ENCODE results near the gene RIPK3. TPM values are rescaled to one million over a fixed set of nuclear protein-coding genes. Genes with fewer than 3 reads are reported as not detected.
"Not testable (repeated sequence)": the region's sequence is repeated elsewhere in the genome, so short reads cannot be mapped to it uniquely, and the experiment has no call there.

RIPK3 gene
- total RNA-seq: 14.3 and 14.5 TPM in 2 replicates

DNA sequence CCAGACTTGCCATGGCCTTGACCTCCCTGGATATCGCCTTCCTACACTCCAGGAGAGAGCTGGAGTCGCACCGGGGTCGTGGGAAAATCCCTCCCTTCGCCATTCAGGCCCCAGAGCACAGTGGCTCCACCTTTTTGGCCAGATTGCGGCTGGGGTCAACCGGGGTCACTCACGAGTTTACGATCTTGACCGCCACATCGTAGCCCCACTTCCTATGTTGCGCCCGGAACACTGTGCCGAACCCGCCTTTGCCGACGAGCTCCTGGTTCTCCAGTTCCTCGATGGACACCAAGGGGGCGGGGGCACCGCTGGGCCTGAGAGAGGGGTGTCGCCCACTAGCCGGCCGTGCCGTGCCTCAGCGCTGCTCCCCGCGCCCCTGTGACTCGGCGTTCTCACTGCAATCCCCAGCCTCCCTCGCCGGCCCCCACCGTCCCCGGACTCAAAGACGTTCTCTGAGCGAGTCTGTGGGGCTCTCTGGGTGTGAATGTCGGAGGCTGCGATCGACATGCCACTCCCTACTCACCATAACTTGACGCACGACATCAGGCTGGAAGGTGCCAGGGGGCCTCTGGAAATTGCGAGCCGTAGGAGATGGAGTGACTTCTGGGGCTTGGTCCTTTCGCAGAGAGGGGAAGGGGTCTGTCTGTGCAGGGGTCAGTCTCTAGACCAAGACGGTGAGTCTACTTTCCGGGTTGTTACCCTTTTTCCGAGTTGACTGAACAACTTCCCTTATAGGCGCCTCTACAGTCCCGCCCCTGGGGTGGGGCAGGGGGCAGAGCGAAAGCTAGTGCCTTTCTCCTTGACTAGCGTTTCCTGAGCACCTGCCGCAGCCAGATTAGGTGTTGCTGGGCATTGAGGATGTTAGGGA is at the start of gene RIPK3:
TSS of gene RIPK3 (minus strand) at position 708 of the 868 bp plus-strand sequence. CDS start at position 543, 165 bp downstream.
- H3K9me3 Mint-ChIP-seq: no peaks in the 10 kb centered on the region
- peaks cover 30% of the 10 kb centered on the region for H3K4me1 Mint-ChIP-seq (ENCODE audit: low read depth)
- H3K4me3 Mint-ChIP-seq: peak within 1 kb of the TSS; percentile 91
- H3K27me3 Mint-ChIP-seq (ENCODE audit: insufficient read depth): peaks cover 16% of the 10 kb centered on the region
- H3K36me3 Mint-ChIP-seq (ENCODE audit: low read depth): peaks cover 28% of the 10 kb centered on the region
- intact Hi-C loops (cut with micrococcal nuclease): loop anchor here (10.0 kb wide), 1 partner anchor 335 kb away; no protein-coding TSS in a partner anchor
- peak within 1 kb of the TSS; percentile 77 for H3K27ac Mint-ChIP-seq
- DNase-seq (ENCODE audit: low spot score): peak; percentile 67

GRCh38 chr14:24389226-24389848 is 49.5 kb upstream of the RIPK3 start:
- peaks cover 22% of the 10 kb centered on the region for H3K27me3 Mint-ChIP-seq (ENCODE audit: insufficient read depth)
- no peaks in the 10 kb centered on the region for H3K4me1 Mint-ChIP-seq (ENCODE audit: low read depth)
- H3K9me3 Mint-ChIP-seq: no peaks in the 10 kb centered on the region
- intact Hi-C loops (cut with micrococcal nuclease): no loop called here
- H3K4me3 Mint-ChIP-seq: no peak overlapping the region
- H3K36me3 Mint-ChIP-seq (ENCODE audit: low read depth): no peaks in the 10 kb centered on the region
- DNase-seq (ENCODE audit: low spot score): no peak
- no peak overlapping the region for H3K27ac Mint-ChIP-seq

DNA sequence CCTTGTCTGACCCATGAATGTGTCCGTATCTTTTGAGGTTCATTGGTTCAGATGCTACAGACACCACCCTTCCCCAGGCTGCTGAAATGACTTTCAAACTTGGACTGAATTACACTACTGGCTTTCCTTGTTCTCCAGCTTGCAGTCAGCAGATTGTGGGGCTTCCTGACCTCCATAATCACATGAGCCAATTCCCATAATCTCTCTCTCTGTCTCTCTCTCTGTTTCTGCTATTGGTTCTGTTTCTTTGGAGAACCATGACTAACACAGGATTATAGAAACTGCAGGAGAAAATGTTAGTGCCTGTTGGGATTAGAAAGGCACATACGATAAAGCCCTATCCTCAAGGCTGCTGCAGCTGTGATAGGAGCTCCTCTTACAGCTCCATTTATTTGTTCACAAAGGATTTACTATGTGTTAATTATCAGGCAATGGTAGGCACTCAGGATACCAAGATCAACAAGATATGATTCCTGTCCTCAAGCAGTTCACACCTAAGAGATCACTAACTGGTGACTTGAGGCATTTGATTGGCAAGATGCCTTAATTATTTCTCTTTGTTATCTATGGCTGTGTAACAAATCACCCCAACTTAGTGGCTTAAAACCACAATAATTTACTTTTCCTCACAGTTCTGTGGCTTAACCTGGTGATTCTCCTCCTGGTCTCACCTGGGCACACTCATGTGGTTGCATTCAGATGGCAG is 48.8 kb upstream of the RIPK3 start:
- Mint-ChIP-seq H3K27me3 (ENCODE audit: insufficient read depth) (peaks cover 21% of the 10 kb centered on the region), H3K9me3 (no peaks in the 10 kb centered on the region), H3K27ac (no peak overlapping the region), H3K36me3 (ENCODE audit: low read depth) (no peaks in the 10 kb centered on the region), H3K4me3 (no peak overlapping the region), H3K4me1 (ENCODE audit: low read depth) (no peaks in the 10 kb centered on the region)
- intact Hi-C loops (cut with micrococcal nuclease): no loop called here
- no peak for DNase-seq (ENCODE audit: low spot score)

DNA sequence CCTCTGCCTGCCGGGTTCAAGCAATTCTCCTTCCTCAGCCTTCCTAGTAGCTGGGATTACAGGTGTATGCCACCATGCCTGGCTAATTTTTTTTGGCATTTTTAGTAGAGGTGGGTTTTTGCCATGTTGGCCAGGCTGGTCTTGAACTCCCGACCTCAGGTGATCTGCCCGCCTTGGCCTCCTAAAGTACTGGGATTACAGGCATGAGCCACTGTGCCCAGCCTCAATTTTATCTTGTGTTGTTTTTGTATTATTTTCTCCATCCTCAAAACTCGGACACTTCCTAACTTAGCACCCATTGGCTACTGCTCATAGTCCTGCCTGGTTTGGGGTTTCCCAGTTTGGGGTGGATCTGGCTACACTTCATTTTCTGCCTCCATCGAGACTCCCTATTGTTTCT is 47.8 kb upstream of the RIPK3 start:
- H3K4me1 Mint-ChIP-seq (ENCODE audit: low read depth); H3K27ac Mint-ChIP-seq; H3K36me3 Mint-ChIP-seq (ENCODE audit: low read depth); intact Hi-C loops (cut with micrococcal nuclease); H3K9me3 Mint-ChIP-seq; H3K4me3 Mint-ChIP-seq; DNase-seq (ENCODE audit: low spot score): not testable (repeated sequence)
- peaks cover 20% of the 10 kb centered on the region for H3K27me3 Mint-ChIP-seq (ENCODE audit: insufficient read depth)

DNA sequence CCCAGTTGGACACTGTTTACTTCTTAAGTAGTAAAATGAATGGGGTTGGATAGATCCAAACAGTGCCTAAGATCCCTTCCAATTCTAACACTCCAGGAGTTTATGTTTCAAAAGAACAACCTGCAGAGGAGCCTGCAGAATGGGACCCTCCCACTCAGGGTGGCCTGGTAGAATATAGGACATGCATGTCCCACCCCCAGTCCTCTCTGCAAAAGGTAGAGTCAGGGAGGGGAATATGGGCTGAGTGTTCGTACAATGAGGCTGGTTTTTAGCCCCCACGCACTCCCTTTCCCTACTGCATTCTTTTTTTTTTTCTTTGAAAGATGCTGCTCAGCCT is 47.2 kb upstream of the RIPK3 start:
- intact Hi-C loops (cut with micrococcal nuclease): no loop called here
- Mint-ChIP-seq H3K36me3 (ENCODE audit: low read depth) (no peaks in the 10 kb centered on the region), H3K4me3 (no peak overlapping the region), H3K9me3 (no peaks in the 10 kb centered on the region), H3K4me1 (ENCODE audit: low read depth) (no peaks in the 10 kb centered on the region), H3K27ac (no peak overlapping the region), H3K27me3 (ENCODE audit: insufficient read depth) (peaks cover 17% of the 10 kb centered on the region)
- no peak for DNase-seq (ENCODE audit: low spot score)

GRCh38 chr14:24385524-24385923 is 45.7 kb upstream of the RIPK3 start:
- Mint-ChIP-seq H3K9me3 (no peaks in the 10 kb centered on the region), H3K27ac (no peak overlapping the region), H3K27me3 (ENCODE audit: insufficient read depth) (peaks cover 17% of the 10 kb centered on the region), H3K36me3 (ENCODE audit: low read depth) (no peaks in the 10 kb centered on the region), H3K4me3 (no peak overlapping the region), H3K4me1 (ENCODE audit: low read depth) (no peaks in the 10 kb centered on the region)
- no peak for DNase-seq (ENCODE audit: low spot score)
- intact Hi-C loops (cut with micrococcal nuclease): no loop called here

DNA sequence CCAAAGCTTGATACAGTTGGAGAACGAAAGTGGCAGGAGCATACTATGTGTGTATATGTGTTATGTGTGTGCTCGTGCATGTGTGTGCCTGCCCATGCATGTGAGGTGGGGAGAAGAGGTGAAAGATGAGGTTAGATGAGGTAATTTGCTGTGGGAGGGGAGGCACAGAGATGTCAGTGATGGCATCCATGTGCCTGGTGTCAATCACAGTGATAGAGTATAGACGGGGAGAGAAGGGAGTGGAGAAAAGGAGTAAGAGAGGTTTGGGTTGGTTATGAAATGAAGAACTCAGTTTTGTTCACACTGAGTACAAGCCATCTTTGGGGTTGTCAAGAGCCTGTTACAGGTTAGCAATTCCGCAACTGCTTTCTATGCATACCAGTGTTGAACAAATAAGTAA is 44.4 kb upstream of the RIPK3 start:
- Mint-ChIP-seq H3K9me3 (no peaks in the 10 kb centered on the region), H3K27ac (no peak overlapping the region), H3K4me3 (no peak overlapping the region), H3K27me3 (ENCODE audit: insufficient read depth) (peaks cover 15% of the 10 kb centered on the region), H3K36me3 (ENCODE audit: low read depth) (no peaks in the 10 kb centered on the region), H3K4me1 (ENCODE audit: low read depth) (no peaks in the 10 kb centered on the region)
- DNase-seq (ENCODE audit: low spot score): no peak
- intact Hi-C loops (cut with micrococcal nuclease): no loop called here

GRCh38 chr14:24382064-24382371 is 42.2 kb upstream of the RIPK3 start:
- H3K4me3 Mint-ChIP-seq: no peak overlapping the region
- peaks cover 11% of the 10 kb centered on the region for H3K27me3 Mint-ChIP-seq (ENCODE audit: insufficient read depth)
- intact Hi-C loops (cut with micrococcal nuclease): no loop called here
- no peaks in the 10 kb centered on the region for H3K9me3 Mint-ChIP-seq
- no peak for DNase-seq (ENCODE audit: low spot score)
- H3K27ac Mint-ChIP-seq: no peak overlapping the region
- no peaks in the 10 kb centered on the region for H3K4me1 Mint-ChIP-seq (ENCODE audit: low read depth)
- no peaks in the 10 kb centered on the region for H3K36me3 Mint-ChIP-seq (ENCODE audit: low read depth)

DNA sequence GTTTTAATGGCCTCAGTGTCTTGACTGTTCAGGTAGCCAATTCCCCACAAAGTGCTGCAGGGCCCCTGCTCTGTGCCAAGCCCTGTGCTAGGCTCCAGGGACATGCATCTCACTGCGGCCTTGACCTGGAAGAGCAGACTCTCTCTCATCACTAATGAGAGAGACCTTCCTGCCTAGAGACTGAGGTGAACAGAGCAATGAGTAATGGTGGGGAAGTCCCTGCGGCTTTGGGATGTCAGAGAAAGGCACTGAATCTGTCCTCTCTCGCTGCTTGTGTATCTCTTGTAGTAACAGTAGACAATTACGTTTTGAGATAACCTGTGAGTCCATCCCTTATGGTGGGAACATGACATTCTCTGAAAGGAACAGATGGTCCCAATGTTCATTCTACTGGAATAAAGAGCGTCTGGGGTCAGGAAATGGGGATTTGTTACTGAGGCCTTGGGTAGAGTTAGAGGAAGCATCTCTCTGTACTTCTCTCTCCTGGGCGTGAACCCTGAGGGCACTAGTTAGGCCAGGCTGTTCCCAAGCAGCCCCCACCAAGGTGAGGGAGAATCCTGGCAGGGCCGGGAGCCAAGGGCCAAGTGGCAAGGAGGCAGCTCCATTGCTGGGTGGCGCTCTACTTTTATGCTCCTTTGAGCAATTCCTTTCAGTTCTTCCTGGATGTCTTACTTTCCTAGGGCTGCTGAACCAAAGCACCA is 41.7 kb upstream of the RIPK3 start:
- no peaks in the 10 kb centered on the region for H3K4me1 Mint-ChIP-seq (ENCODE audit: low read depth)
- intact Hi-C loops (cut with micrococcal nuclease): no loop called here
- H3K27me3 Mint-ChIP-seq (ENCODE audit: insufficient read depth): peaks cover 11% of the 10 kb centered on the region
- H3K9me3 Mint-ChIP-seq: no peaks in the 10 kb centered on the region
- no peak for DNase-seq (ENCODE audit: low spot score)
- H3K4me3 Mint-ChIP-seq: no peak overlapping the region
- no peaks in the 10 kb centered on the region for H3K36me3 Mint-ChIP-seq (ENCODE audit: low read depth)
- no peak overlapping the region for H3K27ac Mint-ChIP-seq

DNA sequence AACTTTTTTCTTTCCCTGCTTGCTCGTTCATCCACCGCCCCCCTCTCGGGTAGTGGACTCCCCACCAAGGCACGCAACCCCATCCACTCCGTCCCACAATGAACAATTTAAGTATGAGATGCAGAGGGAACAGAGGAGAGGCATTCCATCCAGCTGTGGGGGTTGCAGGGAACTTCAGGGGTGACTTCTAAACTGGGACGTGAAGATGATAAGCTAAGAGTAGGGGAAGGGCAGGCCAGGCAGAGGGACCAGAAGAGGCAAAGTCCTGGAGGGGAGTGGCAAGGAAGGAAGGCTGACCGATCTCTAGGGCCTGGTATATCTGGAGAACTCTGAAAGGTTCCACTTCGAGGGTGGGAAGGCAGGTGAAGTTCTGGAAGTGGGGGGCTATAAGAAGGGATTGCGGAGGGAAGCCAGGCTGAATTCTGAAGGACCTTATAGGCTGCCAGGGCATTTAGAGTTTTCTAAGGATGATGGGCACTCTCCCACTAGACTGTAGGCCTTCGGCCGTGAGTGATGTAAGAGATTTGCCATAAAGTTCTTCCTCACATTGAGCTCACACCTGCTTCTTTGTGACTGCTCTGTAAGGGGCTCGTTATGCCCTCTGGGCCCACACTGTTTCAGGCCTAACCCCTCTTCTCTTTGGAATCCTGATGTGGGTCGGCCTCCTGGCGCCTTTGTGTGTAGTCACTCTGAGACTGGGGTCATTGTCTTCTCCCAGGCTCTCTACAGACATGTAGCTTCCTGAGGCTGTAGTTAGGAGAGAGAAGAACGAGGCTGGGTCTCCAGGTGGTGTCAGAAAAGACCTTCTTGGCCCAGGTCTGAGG is 40.3 kb upstream of the RIPK3 start:
- no peak overlapping the region for H3K27ac Mint-ChIP-seq

DNA sequence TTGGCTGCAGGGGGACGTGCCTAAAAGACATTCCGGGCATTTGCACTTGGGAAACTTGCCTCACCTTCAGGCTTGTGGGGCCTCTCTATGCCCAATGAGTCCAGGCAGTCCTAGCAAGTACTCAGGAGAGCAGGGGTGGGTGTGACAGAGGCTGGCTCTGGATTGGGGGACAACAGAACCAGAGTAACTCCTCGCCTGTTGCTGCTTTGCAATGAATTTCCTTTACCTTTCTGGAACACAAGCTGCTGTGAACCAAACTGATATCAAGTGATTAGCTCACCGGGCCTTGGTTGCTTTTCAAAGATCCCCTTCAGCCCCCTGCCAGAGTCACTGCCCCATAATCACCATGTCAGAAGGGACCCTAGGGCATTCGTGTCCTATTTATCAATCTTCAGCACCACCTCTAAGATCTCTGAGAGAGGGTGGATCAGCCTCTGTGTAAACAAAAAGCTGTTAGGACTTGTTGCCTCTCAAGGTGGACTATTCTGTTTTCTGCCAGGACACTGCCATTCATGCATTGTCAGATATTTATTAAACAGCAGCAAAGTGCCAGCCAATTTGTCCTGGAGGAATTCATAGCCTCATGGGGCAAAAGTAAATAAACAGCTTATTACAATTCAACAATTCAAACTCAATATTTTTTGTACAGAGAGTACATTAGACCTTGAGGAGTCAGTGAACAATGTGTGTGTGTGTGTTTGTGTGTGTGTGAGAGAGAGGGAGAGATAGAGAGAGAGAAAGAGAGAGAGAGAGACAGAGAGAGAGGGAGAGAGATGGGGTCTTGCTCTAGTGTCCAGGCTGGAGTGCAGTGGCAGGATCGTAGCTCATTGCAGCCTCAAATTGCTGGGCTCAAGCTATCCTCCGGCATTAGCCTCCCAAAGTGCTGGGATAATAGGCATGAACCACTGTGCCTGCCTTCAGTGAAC is 39.5 kb upstream of the RIPK3 start:
- H3K9me3 Mint-ChIP-seq: no peaks in the 10 kb centered on the region
- DNase-seq (ENCODE audit: low spot score): no peak
- H3K4me1 Mint-ChIP-seq (ENCODE audit: low read depth): no peaks in the 10 kb centered on the region
- H3K4me3 Mint-ChIP-seq: no peak overlapping the region
- H3K27ac Mint-ChIP-seq: no peak overlapping the region
- intact Hi-C loops (cut with micrococcal nuclease): no loop called here
- H3K27me3 Mint-ChIP-seq (ENCODE audit: insufficient read depth): peaks cover 4% of the 10 kb centered on the region
- no peaks in the 10 kb centered on the region for H3K36me3 Mint-ChIP-seq (ENCODE audit: low read depth)

More for the DNA sequence above, 40.3 kb upstream of the RIPK3 start:
- no peak for DNase-seq (ENCODE audit: low spot score)
- intact Hi-C loops (cut with micrococcal nuclease): no loop called here
- Mint-ChIP-seq H3K27me3 (ENCODE audit: insufficient read depth) (peaks cover 5% of the 10 kb centered on the region), H3K9me3 (no peaks in the 10 kb centered on the region), H3K36me3 (ENCODE audit: low read depth) (no peaks in the 10 kb centered on the region), H3K4me1 (ENCODE audit: low read depth) (no peaks in the 10 kb centered on the region), H3K4me3 (no peak overlapping the region)

Measured in activated T-helper 1 cell treated with anti-CD3 and anti-CD28 coated beads, Interleukin-12 subunit alpha, Interleukin-12 subunit beta, Interleukin-2, Interleukin-4 antibody, amounts not matched to agents 30 ng/mL and 10 ng/mL and 1 ng/mL, durations not matched to agents 14 hours and 24 hours and 36 hours (primary cell).